BE2C (cell line): ENCODE data around the gene MT3.

ENCODE experiments used
- DNase-seq: peaks from one replicate; pipeline ENCODE4 v3.0.0-alpha.2; 2020
- H3K27me3 ChIP-seq: fragments of 250-450 bp; sonication (Bioruptor Pico); 2 replicates; pipeline ENCODE4 v1.5.1; 2020; ENCODE audit warnings: mild to moderate bottlenecking
- H3K36me3 ChIP-seq: fragments of 250-450 bp; sonication (Bioruptor Pico); 2 replicates; pipeline ENCODE4 v1.5.1; 2020; ENCODE audit warnings: mild to moderate bottlenecking
- H3K4me1 ChIP-seq: fragments of 250-450 bp; sonication (Bioruptor Pico); 2 replicates; pipeline ENCODE4 v1.5.1; 2020
- H3K4me3 ChIP-seq: 2 replicates; pipeline ENCODE4 v1.5.1; 2011; ENCODE audit warnings: low read depth, low read length
- H3K9me3 ChIP-seq: fragments of 250-450 bp; sonication (Bioruptor Pico); 2 replicates; pipeline ENCODE4 v1.5.1; 2020
- CTCF ChIP-seq: IDR thresholded peaks from 2 replicates; pipeline ENCODE4 v1.5.1; 2012; ENCODE audit warnings: mild to moderate bottlenecking, low read depth, low read length

Gene MT3

GRCh38 chr16:56559109-56559508, 30.2 kb upstream of the MT3 start:
- Histone ChIP-seq H3K36me3 (no peaks in the 10 kb centered on the region), H3K9me3 (no peaks in the 10 kb centered on the region), H3K27me3 (peaks cover 17% of the 10 kb centered on the region), H3K4me3 (no peak overlapping the region), H3K4me1 (no peaks in the 10 kb centered on the region)
- DNase-seq = no peak
- no peak for TF ChIP-seq CTCF

GRCh38 chr16:56560447-56560846, 28.9 kb upstream of the MT3 start:
- no peak for TF ChIP-seq CTCF
- Histone ChIP-seq H3K4me3 (no peak overlapping the region), H3K9me3 (no peaks in the 10 kb centered on the region), H3K4me1 (no peaks in the 10 kb centered on the region), H3K36me3 (no peaks in the 10 kb centered on the region), H3K27me3 (peaks cover 8% of the 10 kb centered on the region)
- no peak for DNase-seq

GRCh38 chr16:56561126-56561525, 28.2 kb upstream of the MT3 start:
- no peaks in the 10 kb centered on the region for H3K9me3 ChIP-seq
- no peak for TF ChIP-seq CTCF
- peaks cover 8% of the 10 kb centered on the region; the same call in 1 of the 2 replicates for H3K27me3 ChIP-seq
- H3K4me3 ChIP-seq = no peak overlapping the region
- no peaks in the 10 kb centered on the region for H3K36me3 ChIP-seq
- H3K4me1 ChIP-seq = no peaks in the 10 kb centered on the region
- no peak for DNase-seq

GRCh38 chr16:56564793-56565477, 24.4 kb upstream of the MT3 start, which contains the start of gene MT4:
Gene MT4 (plus strand): TSS chr16:56565073. CDS start chr16:56565129, 56 bp downstream.
- DNase-seq = no peak
- H3K4me3 ChIP-seq = no peak within 1 kb of the TSS
- H3K36me3 ChIP-seq = no peaks in the 10 kb centered on the region
- H3K9me3 ChIP-seq = no peaks in the 10 kb centered on the region
- no peaks in the 10 kb centered on the region for H3K4me1 ChIP-seq
- peaks cover 4% of the 10 kb centered on the region; the same call in 1 of the 2 replicates for H3K27me3 ChIP-seq
- no peak for TF ChIP-seq CTCF

- Histone ChIP-seq H3K9me3 (no peaks in the 10 kb centered on the region), H3K36me3 (no peaks in the 10 kb centered on the region), H3K4me3 (no peak overlapping the region), H3K27me3 (peaks cover 9% of the 10 kb centered on the region; the same call in 1 of the 2 replicates), H3K4me1 (no peaks in the 10 kb centered on the region)
- no peak for DNase-seq
- TF ChIP-seq CTCF = no peak
Measured at GRCh38 chr16:56569971-56570370, 19.4 kb upstream of the MT3 start.

GRCh38 chr16:56571525-56571924, 17.8 kb upstream of the MT3 start:
- Histone ChIP-seq H3K27me3 (peaks cover 13% of the 10 kb centered on the region), H3K36me3 (no peaks in the 10 kb centered on the region), H3K4me1 (no peaks in the 10 kb centered on the region), H3K4me3 (no peak overlapping the region), H3K9me3 (no peaks in the 10 kb centered on the region)
- TF ChIP-seq CTCF = no peak
- DNase-seq = no peak
